Measurements from ENCODE around the gene BMERB1. TPM values are rescaled to one million over a fixed set of nuclear protein-coding genes. Genes with fewer than 3 reads are reported as not detected.

Gene BMERB1
- total RNA-seq, 1 experiment from 2014 or later, result 13.6 TPM

- TF ChIP-seq RORB (CRISPR knock-in tag; IDR thresholded peaks at IDR 0.05), result no peak
- no peak for TF ChIP-seq ZNF138 (CRISPR knock-in tag; conservative IDR thresholded peaks at IDR 0.05)
- TF ChIP-seq FOXJ3 (CRISPR knock-in tag; IDR thresholded peaks at IDR 0.05; ENCODE audit: borderline replicate concordance), result no peak
Measured at GRCh38 chr16:15586716-15587115, 152.3 kb downstream of the BMERB1 start (continued).

DNA sequence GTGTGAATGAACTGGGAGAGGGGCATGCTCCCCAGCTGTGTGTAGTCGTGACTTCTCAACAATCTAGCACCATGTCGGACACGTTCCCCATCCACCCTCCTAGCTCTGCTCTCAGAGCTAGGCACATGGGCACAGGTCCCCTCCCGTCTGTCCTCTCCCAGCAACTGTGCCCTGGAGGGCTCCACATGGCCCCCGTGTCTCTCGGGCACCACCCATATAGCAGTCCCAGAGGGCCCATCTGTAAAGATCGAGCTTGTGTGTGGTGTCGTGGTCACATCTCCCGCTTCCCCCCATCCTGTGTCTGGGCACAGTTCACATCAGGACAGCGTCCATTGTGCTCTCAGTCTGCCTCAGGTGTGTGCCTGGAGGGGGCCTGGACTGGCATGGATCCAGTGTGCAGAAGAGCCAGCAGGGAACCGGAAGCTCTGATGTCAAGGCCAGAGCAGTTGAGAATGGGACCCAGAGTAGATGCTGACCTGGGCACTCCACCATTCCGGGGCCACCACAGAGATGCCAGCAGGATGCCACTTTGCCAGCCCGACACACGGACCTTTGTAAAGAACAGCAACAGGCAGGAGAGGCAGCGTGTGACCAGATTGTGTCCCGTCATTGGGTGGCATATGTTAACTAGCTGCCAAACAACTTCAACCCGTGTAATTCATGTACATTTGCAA, 152.9 kb downstream of the BMERB1 start:
- TF ChIP-seq ESRRA (CRISPR knock-in tag; IDR thresholded peaks at IDR 0.05; ENCODE audit: borderline replicate concordance) (no peak), GTF2I (CRISPR knock-in tag; conservative IDR thresholded peaks at IDR 0.05) (no peak), SMAD3 (CRISPR knock-in tag; IDR thresholded peaks at IDR 0.05; ENCODE audit: borderline replicate concordance) (no peak), GABPB1 (CRISPR knock-in tag; IDR thresholded peaks at IDR 0.05) (peak; percentile 19; the same call in 1 of the 2 replicates)
- DNase-seq (ENCODE audit: low spot score) (no peak), ATAC-seq (no peak)
- Mint-ChIP-seq H3K4me3 (no peak overlapping the region), H3K27me3 (ENCODE audit: low read depth) (no peaks in the 10 kb centered on the region), H3K9me3 (peaks cover 34% of the 10 kb centered on the region), H3K36me3 (peaks cover 48% of the 10 kb centered on the region), H3K27ac (no peak overlapping the region), H3K4me1 (no peaks in the 10 kb centered on the region)
- ChIA-PET CTCF (no interaction called here), POLR2A (interaction anchor here (0.6 kb wide), 1 partner anchor 37 kb away, joined by 3 read pairs; no protein-coding TSS in a partner anchor)

DNA sequence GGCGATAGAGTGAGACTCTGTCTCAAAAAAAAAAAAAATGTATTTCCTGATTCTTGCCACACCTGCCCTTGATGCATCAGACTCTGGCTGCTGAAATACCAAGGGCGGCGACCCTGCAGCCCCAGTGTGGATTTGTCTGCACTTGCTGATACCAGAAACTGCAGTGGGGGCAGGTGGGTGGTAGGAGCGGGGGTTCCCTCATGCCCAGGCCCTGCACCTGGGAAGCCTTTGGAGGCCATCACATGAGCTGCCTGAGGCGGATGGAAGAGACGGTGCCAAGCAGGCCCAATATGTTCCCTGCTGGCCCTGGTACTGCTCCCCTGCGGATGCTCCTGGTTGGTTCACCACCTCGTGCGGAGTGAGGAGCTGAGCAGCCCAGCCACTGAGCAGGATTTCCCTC, 157.9 kb downstream of the BMERB1 start:
- Mint-ChIP-seq H3K9me3 (peaks cover 6% of the 10 kb centered on the region), H3K36me3 (peaks cover 37% of the 10 kb centered on the region), H3K4me3 (no peak overlapping the region), H3K27ac (no peak overlapping the region; the same call in 1 of the 2 replicates), H3K4me1 (no peaks in the 10 kb centered on the region), H3K27me3 (ENCODE audit: low read depth) (no peaks in the 10 kb centered on the region)
- ChIA-PET POLR2A (interaction anchor here (0.7 kb wide), 1 partner anchor 70 kb away, joined by 3 read pairs; no protein-coding TSS in a partner anchor), CTCF (no interaction called here)
- no peak for ATAC-seq
- DNase-seq (ENCODE audit: low spot score), result no peak
- TF ChIP-seq GABPB1 (CRISPR knock-in tag; IDR thresholded peaks at IDR 0.05), result 0 out of 2 replicates have a peak, but pooled peaks have one; percentile 17
- TF ChIP-seq RELA (CRISPR knock-in tag; IDR thresholded peaks at IDR 0.05; ENCODE audit: borderline replicate concordance), result no peak

GRCh38 chr16:15593235-15593634, 158.8 kb downstream of the BMERB1 start:
- DNase-seq (ENCODE audit: low spot score), result no peak
- POLR2A ChIA-PET, result no interaction called here
- Mint-ChIP-seq H3K4me3 (no peak overlapping the region), H3K27ac (no peak overlapping the region), H3K4me1 (no peaks in the 10 kb centered on the region), H3K27me3 (ENCODE audit: low read depth) (no peaks in the 10 kb centered on the region), H3K9me3 (peaks cover under 1% of the 10 kb centered on the region; the same call in 1 of the 2 replicates), H3K36me3 (peaks cover 34% of the 10 kb centered on the region)
- CTCF ChIA-PET, result no interaction called here
- no peak for ATAC-seq
- no peak for TF ChIP-seq ZNF263 (CRISPR knock-in tag; IDR thresholded peaks at IDR 0.05; ENCODE audit: low read depth)
- no peak for TF ChIP-seq ARID4B (CRISPR knock-in tag; IDR thresholded peaks at IDR 0.05; ENCODE audit: borderline replicate concordance)
- no peak for TF ChIP-seq ZBTB21 (CRISPR knock-in tag; IDR thresholded peaks at IDR 0.05; ENCODE audit: borderline replicate concordance)
- no peak for TF ChIP-seq FOXP1 (CRISPR knock-in tag; IDR thresholded peaks at IDR 0.05; ENCODE audit: borderline replicate concordance)
- no peak for TF ChIP-seq ZSCAN18 (CRISPR knock-in tag; IDR thresholded peaks at IDR 0.05)
- TF ChIP-seq FOXP4 (CRISPR knock-in tag; IDR thresholded peaks at IDR 0.05), result no peak
- no peak for TF ChIP-seq NR2C2 (CRISPR knock-in tag; IDR thresholded peaks at IDR 0.05)
- no peak for TF ChIP-seq ESRRA (CRISPR knock-in tag; IDR thresholded peaks at IDR 0.05; ENCODE audit: borderline replicate concordance)
- TF ChIP-seq NFE2L1 (CRISPR knock-in tag; IDR thresholded peaks at IDR 0.05), result no peak
- TF ChIP-seq GABPB1 (CRISPR knock-in tag; IDR thresholded peaks at IDR 0.05), result no peak
- TF ChIP-seq NR3C1 (CRISPR knock-in tag; conservative IDR thresholded peaks at IDR 0.05; ENCODE audit: low read depth), result no peak
- no peak for TF ChIP-seq GTF2I (CRISPR knock-in tag; conservative IDR thresholded peaks at IDR 0.05)
- TF ChIP-seq TCF7 (CRISPR knock-in tag; IDR thresholded peaks at IDR 0.05; ENCODE audit: low read depth), result no peak
- TF ChIP-seq RORB (CRISPR knock-in tag; IDR thresholded peaks at IDR 0.05), result no peak
- TF ChIP-seq CREM (CRISPR knock-in tag; IDR thresholded peaks at IDR 0.05), result no peak
- no peak for TF ChIP-seq HMGXB4 (CRISPR knock-in tag; IDR thresholded peaks at IDR 0.05)
